ENCODE results near the gene MBOAT1.
"Not testable (repeated sequence)": the region's sequence is repeated elsewhere in the genome, so short reads cannot be mapped to it uniquely, and the experiment has no call there.

MBOAT1 gene

DNA sequence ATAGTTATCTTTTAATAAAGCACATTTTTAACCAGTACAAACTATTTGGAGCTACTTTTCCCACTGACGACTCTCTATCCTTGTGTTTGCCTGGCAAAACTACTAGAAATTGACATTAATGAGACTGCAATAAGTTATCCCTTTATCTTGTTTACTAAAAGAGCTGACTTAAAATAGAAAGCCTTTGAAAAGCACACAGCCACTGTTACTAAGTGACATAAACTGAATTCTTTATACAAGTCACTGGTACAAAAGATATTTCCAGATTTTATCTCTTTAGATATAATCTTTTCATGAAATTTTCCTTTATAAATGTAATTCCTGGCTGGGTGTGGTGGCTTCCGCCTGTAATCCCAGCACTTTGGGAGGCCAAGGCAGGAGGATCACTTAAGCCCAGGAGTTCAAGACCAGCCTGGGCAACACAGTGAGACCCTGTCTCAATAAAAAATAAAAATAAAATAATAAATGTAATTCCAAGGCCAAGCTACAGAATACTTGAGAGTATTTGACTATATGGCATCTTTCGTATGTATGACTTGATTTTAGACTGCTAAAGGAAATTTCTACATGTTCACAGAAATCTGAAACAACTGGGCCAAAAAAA lies 9.5 kb downstream of the MBOAT1 start:
- no peak for TF ChIP-seq ZNF274 (IDR thresholded peaks at IDR 0.05; ENCODE audit: low read depth, low read length)
- no peak overlapping the region; the same call in 1 of the 2 replicates for H3K4me3 ChIP-seq (ENCODE audit: low read length)

DNA sequence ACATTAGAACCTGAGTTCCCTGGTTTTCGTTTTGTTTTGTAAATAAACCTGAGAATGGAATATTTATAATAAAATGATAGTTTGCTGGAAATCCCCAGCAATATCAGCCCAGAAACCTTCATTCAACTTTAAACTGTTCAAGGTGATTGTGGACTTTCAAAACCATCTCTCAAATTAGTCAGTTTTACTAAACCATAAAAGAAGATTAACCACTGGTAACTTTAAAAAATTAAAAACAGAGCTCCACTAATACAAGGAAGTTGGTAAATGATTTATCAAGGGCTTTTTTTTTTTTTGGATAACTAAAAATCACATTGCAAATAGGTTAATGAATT lies 10.0 kb downstream of the MBOAT1 start:
- no peak for TF ChIP-seq ZNF274 (IDR thresholded peaks at IDR 0.05; ENCODE audit: low read depth, low read length)

DNA sequence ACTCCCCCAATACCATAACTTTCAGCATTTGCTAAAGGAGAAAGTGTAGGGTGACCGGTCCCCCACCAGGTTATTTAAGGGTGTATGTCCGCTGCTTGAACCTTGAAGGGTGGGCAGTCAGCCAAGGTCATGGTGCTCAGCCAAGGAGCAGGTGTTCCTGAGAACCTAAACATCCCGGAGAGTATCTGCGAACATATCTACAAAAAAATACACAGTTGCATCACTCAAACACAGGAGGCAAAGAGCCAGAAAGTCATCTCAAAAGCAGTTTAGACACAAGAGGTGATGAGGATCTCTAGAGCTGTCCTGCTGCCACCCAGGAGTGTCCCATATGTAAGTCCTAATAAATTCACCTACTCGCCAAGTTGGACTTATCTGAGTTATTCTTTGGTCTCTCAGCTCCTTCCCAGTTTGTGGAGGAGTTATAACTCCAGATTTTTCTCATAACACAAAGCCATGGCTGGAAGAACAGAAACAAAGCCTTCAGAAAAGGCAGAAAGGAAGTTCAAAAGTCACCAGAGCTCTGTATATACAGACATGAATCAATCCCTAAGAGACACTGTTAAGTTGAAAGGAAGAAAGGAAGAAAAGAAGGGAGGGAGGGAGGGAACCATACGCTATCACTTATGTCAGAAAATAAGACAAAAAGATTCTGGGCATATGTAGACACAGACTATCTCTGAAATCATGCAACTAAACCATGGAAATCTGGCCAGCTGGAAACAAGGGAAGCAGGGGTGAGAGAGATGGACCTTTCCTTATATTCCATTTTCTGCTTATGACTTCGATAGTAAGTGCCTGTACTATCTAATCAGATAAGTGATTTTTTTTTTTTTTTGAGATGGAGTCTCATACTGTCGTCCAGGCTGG lies 11.3 kb downstream of the MBOAT1 start:
- TF ChIP-seq ZNF274 (IDR thresholded peaks at IDR 0.05; ENCODE audit: low read depth, low read length): no peak
- no peak overlapping the region; the same call in 1 of the 2 replicates for H3K4me3 ChIP-seq (ENCODE audit: low read length)

More for the DNA sequence above, 10.0 kb downstream of the MBOAT1 start:
- no peak overlapping the region; the same call in 1 of the 2 replicates for H3K4me3 ChIP-seq (ENCODE audit: low read length)

GRCh38 chr6:20198775-20199174 lies 13.5 kb downstream of the MBOAT1 start:
- TF ChIP-seq ZNF274 (IDR thresholded peaks at IDR 0.05; ENCODE audit: low read depth, low read length): no peak
- H3K4me3 ChIP-seq (ENCODE audit: low read length): no peak overlapping the region

DNA sequence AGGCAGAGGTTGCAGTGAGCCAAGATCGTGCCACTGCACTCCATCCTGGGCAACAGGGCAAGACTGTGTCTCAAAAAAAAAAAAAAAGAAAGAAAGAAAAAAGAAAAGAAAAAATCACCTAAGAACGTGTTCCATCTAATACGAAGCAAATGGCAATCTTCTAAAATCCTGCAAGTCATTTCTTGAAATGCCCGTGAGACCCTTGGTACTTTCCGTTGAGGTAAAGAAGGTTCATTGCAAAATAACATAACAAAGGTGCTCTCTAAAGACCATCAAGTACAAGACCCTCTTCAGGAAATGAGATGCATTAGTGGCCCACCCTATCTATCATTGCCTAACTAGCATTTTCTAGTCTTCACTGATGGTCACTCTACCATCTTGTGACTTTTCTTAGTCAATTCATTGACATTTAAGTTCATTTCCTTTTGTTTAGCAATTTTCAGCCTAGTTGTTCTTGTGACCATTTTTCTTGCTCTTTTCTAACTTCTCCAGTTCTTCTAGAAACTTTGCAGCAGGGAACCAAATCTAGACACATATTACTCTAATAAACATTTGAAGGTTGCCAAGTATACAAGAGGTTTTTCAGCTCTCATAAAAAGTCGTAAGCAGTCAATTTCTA lies 14.0 kb downstream of the MBOAT1 start:
- H3K4me3 ChIP-seq (ENCODE audit: low read length): no peak overlapping the region
- no peak for TF ChIP-seq ZNF274 (IDR thresholded peaks at IDR 0.05; ENCODE audit: low read depth, low read length)

GRCh38 chr6:20197251-20197650 lies 15.0 kb downstream of the MBOAT1 start:
- no peak overlapping the region for H3K4me3 ChIP-seq (ENCODE audit: low read length)
- TF ChIP-seq ZNF274 (IDR thresholded peaks at IDR 0.05; ENCODE audit: low read depth, low read length): no peak

GRCh38 chr6:20192625-20193024 lies 19.6 kb downstream of the MBOAT1 start:
- no peak for TF ChIP-seq ZNF274 (IDR thresholded peaks at IDR 0.05; ENCODE audit: low read depth, low read length)
- no peak overlapping the region for H3K4me3 ChIP-seq (ENCODE audit: low read length)

DNA sequence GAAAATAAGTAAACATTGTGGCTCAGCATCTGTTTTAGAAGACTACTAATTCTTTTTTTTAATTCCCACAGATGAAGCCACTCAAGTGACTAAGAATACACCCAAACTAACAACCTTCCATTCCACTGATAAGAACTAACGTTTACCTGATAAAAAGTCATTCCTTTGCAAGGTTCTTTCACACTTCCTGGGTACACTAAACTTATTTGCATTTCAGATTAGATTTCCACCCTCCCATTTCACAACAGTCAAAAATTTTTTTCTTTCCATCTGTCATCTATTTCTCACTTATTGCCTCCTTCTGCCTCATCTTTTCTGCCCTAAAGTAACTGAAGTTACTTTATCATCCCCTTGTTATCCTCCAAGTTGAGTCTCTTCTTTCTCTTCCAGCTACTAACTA lies 20.3 kb downstream of the MBOAT1 start:
- TF ChIP-seq ZNF274 (IDR thresholded peaks at IDR 0.05; ENCODE audit: low read depth, low read length): no peak
- H3K4me3 ChIP-seq (ENCODE audit: low read length): no peak overlapping the region

DNA sequence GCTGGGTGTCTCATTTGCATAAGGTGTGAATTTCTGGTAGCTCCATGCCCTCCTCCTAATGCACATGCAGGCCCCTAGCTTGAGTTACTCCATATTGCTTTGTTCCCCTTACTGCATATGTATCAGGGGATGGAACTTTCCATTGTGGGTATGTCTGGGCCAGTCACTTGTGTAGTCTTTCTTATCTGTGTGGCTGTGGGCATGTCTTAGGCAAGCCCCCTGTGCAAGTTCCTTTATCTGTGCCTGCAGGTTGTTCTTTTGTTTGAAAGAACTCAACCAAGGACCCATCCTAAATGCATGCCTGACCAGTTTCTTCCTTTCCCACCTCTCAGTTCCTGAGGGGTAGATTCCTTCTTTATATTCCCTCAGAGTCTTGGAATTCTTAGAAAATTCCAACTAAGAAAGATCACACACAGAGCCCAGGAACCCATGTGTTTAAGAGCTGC lies 23.6 kb downstream of the MBOAT1 start:
- no peak overlapping the region for H3K4me3 ChIP-seq (ENCODE audit: low read length)
- no peak for TF ChIP-seq ZNF274 (IDR thresholded peaks at IDR 0.05; ENCODE audit: low read depth, low read length)

DNA sequence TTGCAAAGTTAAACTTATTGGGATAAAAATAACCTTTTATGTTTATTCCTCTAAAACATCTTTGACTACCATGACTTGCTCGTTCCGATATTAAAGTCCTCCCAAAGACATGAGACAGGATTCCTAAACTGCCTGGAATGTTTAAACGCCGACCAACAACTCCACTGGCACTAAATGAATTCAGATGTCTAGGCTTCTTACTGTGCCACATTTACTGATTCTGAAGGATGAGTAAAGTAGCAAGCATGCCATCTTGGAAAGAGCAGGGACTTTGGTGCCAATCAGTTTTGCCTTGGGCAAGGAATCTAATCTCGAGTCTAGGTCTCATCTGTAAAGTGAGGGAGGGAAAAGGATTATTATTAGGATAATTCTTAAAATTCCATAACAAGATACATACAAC lies 25.3 kb downstream of the MBOAT1 start:
- no peak overlapping the region for H3K4me3 ChIP-seq (ENCODE audit: low read length)
- TF ChIP-seq ZNF274 (IDR thresholded peaks at IDR 0.05; ENCODE audit: low read depth, low read length): no peak

DNA sequence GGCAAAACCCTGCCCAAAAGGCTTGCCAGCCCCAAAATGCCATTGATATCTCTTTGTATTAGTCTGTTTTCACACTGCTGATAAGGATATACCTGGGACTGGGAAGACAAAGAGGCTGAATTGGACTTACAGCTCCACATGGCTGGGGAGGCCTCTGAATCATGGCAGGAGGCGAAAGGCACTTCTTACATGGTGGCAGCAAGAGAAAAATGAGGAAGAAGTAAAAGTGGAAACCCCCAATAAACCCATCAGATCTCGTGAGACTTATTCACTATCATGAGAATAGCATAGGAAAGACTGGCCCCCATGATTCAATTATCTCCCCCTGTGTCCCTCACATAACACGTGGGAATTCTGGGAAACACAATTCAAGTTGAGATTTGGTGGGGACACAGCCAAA lies 28.6 kb downstream of the MBOAT1 start:
- TF ChIP-seq ZNF274 (IDR thresholded peaks at IDR 0.05; ENCODE audit: low read depth, low read length): no peak

GRCh38 chr6:20182926-20183521 lies 29.2 kb downstream of the MBOAT1 start:
- no peak for TF ChIP-seq ZNF274 (IDR thresholded peaks at IDR 0.05; ENCODE audit: low read depth, low read length)
- no peak overlapping the region for H3K4me3 ChIP-seq (ENCODE audit: low read length)

More for the DNA sequence above, 28.6 kb downstream of the MBOAT1 start:
- H3K4me3 ChIP-seq (ENCODE audit: low read length): no peak overlapping the region

DNA sequence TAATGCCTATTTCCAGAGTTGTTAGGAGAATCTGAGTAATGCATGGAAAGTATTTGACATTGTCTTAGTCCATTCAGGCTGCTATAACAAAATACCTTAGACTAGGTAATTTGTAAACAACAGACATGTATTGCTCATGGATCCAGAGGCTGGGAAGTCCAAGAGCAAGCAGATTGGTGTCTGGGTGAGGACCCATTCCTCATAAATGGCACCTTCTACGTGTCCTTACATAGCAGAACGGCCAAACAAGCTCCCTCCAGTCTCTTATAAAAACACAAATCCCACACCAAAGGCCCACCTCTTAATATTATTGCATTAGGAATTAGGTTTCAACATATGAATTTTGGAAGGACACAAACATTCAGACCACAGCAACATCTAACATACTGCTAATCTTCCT lies 30.2 kb downstream of the MBOAT1 start:
- H3K4me3 ChIP-seq (ENCODE audit: low read length): no peak overlapping the region

DNA sequence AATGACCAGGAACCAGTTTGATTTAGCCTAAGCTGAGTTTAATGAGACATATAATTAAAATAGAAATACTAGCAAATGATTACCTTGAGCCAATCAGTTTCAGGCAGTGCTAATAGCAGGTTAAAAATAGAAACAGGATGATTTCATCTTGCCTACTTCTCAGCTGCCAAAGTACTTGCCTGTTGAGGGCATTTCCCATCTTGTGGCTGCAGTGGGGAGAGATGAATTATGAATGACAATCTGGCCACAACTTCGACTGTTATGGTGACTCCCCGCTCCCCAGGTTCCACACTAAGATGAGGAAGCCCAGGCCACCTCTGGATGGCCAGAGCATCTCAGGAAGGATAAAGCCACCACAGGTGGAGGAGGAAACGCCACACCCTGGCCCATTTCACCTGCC lies 31.3 kb downstream of the MBOAT1 start:
- H3K4me3 ChIP-seq (ENCODE audit: low read length): no peak overlapping the region
- TF ChIP-seq ZNF274 (IDR thresholded peaks at IDR 0.05; ENCODE audit: low read depth, low read length): no peak

More for the DNA sequence above, 30.2 kb downstream of the MBOAT1 start:
- TF ChIP-seq ZNF274 (IDR thresholded peaks at IDR 0.05; ENCODE audit: low read depth, low read length): no peak

GRCh38 chr6:20179287-20180045 lies 32.8 kb downstream of the MBOAT1 start:
- not testable (repeated sequence) for H3K4me3 ChIP-seq (ENCODE audit: low read length)
